ENCODE measurements around the gene MYO5B.

Gene MYO5B

DNA sequence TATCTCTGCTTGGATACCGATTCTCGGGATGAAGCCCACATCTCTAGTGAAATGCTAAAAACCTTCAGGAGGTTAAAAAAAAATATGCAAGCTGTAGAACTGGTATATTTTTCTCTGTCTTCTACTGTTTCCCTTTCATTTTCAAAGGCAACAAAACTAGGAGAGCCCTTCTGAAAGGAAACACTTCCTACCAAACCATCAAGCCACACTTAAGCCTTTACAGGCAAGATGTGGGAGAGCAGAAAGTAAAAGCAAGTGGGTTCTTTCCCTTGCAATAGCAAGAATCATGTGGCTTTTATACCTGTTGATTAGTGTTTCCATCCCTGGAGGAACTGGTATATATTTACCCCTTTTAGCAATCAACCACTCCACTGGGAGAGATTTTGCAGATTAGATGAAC lies 233.7 kb downstream of the MYO5B start:
- DNase-seq = no peak

DNA sequence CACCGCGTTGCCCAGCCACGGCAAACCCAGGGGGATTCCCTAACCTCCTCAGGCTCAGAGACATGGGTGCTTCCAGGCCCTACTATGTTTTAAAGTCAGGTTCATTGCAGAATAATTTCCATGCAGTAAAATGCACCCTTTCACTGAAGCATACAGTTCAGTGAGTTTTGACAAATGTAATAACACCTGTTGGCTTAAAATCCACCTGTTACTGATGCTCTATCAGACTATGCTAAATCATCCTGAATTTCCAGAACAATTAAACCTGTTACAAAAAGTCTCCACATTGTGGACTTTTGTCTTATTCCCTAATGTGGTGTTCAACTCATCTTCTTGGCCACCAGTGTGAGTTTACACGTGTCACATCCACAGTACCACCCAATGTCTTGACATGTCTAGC lies 234.6 kb downstream of the MYO5B start:
- no peak for DNase-seq

DNA sequence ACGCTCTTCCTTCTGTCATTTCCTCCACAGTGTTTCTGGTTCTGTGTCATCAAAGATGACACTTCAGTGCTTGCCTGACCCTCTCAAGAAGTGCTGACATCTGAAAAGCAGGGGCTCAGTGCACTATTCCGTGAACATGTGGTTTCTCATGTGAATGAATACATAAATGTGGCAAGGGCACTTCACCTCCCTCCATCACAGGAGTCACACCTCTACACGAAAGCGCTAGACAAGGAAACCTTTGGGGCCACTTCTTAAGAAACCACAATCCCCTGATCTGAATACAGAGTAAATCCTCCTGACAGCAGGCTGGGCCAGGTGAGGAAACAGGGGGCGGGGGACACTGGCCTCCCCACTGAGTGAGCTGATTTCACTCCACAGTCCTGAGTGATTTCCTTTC lies 235.8 kb downstream of the MYO5B start:
- DNase-seq = no peak

DNA sequence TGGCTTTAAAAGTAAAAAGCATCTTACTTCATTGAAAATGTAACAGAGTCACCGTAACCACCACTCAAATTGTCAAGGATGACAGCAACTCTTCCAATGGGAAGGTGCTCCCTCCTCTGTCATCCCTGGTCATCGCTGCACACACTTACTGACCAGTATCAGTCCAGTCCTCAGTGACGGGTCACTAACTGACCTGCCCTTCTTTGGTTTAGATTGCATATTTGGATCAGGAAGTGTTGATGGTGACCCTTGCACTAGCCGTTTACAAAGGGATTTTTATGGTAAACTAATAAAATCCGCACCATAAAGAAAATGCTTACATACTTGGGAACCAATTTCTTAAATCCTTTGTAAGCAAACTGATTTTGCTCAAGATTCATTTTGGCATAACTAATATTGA lies 239.7 kb downstream of the MYO5B start:
- DNase-seq = no peak

DNA sequence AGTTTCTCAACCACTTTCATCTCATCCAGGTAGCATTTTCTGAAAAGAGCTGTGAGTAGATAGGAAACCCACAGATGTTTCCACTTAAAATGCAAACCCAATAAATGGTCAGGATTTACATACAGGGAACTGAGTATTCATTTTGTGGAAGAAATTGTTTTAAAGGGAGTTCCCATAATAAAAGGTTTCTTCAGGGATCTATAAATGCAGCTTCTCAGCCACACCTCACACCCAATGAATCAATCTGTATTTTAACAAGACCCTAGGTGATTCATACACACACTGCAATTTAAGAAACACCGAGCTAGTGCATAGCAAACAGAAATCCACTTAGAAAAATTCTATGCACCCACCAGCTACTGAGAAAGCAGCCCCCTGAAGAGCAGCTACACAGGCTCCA lies 241.6 kb downstream of the MYO5B start:
- no peak for DNase-seq

DNA sequence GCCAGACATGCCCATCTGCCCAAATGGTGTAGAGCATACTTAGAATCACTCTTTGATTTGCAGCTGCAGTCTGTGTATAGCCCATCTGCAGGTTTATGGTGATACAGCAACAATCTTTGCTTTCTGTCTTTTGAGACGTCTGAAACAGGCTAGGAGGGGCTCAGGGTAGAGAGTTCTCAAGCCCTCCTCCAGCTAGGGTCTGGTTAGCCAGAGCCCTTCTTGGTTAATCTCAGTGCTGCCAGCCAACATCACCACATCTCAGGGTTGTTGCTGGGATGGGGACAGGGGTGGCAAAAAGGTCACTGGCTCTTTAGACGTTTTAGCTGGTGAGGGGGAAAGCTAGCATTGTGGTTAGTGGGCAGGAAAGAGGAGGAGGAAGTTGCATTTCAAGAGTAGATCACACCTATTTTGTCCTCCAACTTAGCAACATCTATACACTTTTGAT lies 245.0 kb downstream of the MYO5B start:
- no peak for DNase-seq

DNA sequence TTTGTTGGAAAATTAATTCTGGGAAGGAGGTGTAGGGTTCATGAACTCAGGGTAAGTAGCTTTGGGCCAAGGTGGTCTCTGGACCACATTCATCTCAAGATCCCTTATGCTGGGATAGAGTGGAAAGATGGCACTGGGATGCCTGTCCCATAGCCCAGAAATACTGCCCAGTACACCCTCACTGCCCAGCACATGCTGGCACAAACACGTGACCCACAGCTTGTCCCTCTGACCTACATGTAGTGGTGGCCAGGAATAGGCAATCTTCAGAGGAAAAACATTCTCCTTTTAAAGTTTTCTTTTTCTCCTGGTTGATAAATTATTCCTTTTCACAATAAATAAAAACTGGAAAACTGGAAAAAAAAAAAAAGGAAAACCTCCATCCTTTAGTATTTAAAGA lies 246.0 kb downstream of the MYO5B start:
- no peak for DNase-seq

DNA sequence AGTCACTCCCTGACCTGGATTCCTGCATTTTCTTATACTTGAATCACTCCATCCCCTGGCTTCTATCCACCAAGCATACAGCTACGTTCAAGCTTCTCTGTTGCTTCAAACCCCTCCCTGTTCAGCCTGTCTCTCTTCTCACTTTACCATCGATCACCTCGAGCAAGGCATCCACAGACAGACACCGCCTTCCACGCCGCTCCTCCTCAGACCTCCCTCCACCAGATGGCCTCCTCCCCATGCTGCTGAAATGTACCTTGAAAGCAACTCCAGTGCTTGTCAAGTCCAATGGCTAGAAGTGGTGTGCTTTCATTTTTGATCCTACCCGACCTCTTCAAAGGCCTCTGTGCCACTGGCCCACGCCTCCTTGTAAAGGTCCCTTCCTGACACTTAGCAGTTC lies 250.3 kb downstream of the MYO5B start:
- DNase-seq = no peak

DNA sequence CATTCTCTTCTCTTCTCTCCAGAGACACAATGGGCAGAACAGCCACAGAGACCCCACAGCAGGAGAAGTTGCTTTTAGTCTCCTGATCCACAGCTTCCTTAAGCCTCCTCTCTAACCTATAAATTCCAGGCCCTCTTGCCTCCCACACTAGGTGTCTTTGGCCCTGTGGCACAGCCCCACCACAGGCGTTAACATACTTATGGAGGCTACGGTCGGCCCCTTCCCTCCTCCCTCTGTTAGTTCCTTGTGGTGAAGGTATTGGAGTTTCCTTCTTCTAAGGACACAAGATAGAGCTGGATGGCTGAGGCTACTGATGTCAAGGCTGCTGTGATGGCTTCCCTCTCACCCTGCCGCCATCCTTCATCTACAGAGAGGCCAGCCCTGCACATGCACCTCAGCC lies 258.1 kb downstream of the MYO5B start:
- DNase-seq = no peak

DNA sequence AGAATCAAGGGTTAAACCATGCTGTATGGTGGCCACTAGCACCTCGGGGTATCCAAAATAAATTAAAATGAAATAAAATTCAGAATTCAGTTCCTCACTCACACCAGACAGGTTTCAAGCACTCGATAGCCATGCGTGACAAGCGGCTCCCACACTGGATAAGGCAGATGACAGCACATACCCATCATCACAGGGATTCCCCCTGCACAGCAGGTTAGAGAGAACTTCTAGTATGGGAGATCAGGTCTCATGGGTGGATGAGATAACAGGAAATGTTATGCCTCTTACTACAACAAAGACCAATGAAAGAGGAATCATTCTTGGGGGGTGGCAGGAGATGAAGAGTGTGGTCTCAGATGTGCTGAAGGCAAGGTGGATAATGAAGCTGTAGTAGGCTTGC lies 259.7 kb downstream of the MYO5B start:
- DNase-seq = no peak

DNA sequence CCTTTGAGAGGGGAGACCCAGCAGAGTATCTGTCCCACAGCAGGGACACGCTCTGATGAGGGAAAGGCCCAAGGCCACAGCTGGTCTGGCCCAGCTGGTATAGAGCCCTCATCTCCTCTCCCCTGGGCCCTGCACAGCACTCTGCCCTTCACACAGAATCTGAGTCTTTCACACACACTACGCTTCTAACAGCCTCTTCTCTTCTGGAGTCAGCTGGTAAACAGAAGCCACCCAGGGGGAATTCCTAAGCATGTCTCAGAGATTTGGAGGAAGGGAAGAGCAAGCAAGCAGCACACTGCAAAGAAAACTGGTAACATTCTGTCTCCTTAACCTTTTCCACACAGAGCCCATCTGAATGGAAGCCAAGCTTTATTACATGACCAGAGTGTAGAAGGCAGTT lies 260.5 kb downstream of the MYO5B start:
- DNase-seq = no peak

DNA sequence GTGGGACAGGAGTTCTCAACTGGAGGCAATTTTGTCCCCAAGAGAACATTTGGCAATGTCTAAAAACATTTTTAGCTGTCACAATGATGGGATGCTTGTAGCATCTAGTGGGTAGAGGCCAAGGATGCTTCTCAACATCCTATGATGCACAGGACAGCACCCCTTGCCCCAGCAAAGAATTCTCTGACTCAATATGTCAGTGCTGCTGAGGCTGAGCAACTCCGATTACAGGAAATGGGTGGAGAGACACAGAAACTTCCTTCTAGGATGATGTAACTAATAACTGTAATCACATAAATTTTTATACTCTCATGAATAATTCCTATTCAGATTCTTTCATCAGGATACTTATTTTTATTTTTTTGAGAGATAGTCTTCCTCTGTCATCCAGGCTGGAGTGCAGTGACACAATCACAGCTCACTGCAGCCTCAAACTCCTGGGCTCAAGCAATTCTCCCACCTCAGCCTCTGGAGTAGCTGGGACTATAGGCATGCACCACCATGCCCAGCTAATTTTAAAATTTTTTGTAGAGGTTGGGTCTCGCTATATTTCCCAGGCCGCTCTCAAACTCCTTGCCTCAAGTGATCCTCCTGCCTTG lies 261.3 kb downstream of the MYO5B start:
- DNase-seq = no peak

DNA sequence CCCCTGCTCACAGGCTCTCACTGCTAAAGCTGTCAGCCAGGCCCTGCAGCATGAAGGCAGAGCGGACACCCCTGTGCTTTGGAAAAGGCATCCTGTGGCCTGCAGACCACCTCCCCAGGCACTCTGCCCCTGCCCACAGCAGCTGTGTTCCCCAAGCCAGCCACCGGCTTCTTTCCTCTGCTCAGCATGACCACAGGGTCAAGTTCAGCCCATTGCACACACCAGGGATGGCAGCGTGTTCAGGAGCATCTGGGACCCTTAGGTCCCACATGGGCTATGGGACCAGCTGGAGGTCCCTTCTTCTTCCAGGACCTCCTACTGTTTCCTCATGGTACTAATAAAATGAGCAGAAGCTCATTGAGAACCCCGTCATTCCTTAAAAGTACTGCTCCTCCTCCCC lies 263.2 kb downstream of the MYO5B start:
- no peak for DNase-seq

DNA sequence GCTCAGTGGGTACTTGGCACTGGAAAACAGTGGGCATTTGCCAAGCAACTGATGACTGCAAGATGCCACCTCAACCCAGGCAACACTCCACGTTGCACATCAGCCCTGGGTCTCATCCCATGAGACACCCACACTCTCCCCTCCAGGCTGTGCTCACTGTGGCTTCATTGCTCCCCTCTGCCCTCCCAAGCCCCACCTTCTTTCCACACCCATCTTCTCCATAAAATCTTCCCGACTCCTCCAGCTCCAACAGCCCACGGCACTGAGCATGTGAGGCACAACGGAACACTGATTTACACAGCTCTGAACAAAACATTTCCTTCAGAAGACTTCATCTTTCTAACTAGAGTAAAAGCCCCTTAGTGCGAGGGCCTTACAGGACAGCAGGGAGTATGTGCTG lies 263.8 kb downstream of the MYO5B start:
- no peak for DNase-seq

DNA sequence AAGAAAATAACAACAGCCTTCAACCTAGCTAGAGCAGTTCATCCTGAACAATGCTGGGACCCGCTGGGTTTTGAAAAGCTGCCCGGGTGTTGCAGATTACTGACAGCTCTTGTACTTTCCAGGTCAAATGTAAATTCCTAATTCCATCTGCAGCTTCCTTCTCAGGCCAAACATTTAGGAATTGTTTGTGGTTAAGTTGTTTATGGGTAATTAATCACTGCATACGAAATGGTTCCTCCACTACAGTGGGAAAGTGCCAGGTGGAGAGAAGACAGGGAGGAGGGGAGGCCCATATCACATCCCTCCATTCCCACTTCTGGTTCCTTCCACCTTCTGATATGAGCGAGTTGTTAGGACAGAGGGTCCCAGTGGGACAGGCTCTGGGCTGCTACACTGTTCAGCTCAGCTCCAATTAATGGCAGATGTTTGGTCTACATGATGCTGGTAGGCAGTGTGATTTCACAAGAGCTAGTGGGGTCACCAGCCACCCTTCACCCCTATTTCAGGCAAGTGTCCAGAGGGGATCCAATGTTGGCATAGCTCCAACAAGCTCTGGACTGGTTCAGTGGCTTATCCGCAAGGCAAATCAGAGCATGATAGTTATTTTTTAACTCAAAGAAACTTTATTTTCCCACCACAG lies 268.7 kb downstream of the MYO5B start:
- peak; percentile 8 for DNase-seq

DNA sequence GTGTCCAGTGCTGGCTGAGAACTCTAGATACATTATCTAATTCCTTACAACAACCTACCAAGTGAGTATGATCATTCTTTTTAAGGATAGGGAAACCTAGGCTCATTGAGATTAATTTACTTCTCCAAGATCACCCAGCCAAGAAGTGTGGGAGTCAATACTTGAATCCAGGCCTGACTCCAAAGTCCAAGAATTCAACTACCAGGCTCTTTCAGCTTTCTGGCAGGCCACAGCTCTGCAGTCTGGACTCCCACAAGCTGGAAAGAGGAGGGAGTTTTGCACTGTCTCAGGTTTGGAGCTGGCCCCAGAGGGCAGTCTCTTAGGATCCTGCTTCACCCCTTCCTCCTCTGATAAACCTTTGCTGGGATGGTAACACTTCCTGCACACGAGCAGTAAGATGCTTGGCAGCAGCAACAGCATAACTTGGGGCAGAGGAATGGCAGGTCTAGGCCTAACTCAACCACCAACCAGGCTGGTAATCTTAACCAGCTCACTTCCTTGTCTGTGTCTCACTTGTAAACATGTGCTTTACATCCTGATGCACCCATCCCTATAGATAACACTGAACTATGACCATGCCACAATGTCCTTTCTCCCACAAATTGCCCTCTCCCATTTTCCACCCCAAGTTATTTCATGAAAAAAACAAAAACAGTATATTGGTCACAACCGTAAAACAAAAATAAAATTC lies 270.5 kb downstream of the MYO5B start:
- DNase-seq = no peak

DNA sequence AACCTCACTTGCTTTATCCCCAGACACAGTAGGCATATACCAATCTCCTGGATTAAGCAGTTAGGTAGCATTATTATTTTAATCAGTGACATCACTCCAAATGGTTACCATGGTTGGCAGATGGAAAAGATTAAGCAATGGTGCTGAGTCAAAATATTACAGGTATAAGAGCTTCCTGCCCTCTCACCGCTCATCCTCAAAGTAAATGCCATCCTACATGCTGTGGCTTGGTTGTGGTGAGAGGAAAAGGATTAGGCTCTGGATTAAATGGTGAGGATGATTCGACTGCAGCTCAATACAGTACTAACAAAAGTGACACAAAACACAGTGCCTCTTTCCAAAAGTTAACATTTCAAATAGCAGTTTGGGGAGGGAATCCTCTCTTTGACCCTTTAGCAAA lies 272.7 kb downstream of the MYO5B start:
- DNase-seq = no peak

DNA sequence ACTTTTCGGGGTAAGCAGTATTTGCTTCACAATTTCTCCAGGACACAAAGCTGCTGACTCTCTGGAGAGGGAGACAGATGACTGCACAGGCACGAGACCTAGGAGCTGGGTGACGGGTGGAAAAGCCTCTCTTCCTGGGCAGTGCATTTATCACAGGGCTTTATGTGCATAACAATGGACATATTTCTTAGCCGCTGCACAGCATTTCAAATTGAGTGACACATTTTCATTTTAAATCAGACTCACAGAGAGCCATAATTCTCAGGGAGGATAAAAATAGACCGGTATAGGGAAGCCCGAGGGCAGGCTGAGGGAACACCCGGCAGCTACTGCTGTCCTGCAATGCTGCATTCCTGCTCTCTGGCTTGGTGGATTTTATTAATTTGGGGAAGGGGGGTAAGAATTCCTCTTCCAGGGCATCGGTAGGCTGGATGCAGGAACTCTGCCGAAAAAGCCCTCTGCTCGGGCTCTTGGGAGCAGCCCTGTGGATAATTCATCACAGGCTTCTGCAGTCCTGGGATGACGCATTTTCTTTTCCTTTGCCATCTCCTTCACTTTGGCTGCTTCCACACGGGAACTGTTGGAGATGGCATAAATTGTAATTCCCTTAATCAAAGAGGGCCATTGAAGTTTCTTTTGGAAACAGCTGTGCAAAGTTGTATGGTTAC lies 273.5 kb downstream of the MYO5B start:
- DNase-seq = no peak

DNA sequence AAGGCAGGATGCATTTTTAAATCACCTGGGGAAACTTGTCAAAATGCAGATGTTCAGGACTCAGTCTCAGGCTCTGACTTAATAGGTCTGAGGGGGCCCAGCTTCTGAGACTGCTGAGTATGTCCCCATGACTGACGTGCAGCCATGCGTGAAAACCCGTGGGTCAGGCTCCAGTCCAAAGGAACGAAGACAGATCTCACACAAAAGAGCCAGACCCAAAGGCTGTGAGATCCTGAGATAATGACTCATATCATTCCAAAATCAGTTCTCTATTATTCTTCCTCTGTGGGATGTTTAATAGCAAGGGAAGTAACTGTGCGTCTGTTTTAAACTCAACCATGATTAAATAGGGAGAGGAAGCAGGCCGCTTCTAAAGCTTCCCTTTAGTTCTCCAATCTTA lies 274.2 kb downstream of the MYO5B start:
- DNase-seq = no peak

DNA sequence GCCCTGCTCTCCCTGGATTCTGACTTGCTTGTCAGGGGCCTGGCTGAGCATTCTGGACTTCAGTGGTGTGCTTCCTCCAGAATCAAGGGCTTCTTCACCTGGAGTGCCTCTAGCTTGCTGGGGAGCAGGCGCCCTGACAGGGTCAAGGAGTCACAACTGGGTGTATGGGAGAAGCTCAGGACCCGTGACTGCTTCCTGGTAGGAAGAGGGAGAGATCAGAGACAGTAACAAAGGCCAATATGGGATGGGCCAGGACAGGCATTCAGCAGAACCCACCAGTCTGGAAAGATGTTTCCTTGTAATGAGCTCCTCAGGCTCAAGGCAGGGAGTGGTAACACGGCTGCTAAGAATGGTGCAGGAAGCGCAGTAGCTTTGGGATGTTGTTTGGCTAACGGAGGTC lies 277.2 kb downstream of the MYO5B start:
- no peak for DNase-seq

DNA sequence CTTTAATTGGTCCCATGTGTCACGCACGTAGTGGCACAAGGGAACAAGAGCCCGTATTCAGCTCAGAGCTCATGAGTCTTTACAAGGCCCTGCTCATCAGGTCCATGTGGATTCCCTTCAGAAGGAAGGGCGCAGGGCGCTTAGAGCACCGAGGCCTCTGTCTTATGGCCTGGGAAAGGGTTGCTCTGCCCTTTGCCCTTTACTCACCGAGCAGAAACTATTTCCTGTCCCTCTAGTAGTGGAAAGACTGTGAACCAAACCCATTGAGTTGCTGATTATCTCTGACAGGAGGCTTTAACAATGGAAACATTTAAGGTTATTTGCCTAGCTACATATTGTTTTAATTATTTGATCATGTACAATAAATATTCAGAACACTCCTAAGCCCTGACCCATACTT lies 279.6 kb downstream of the MYO5B start:
- no peak for DNase-seq

DNA sequence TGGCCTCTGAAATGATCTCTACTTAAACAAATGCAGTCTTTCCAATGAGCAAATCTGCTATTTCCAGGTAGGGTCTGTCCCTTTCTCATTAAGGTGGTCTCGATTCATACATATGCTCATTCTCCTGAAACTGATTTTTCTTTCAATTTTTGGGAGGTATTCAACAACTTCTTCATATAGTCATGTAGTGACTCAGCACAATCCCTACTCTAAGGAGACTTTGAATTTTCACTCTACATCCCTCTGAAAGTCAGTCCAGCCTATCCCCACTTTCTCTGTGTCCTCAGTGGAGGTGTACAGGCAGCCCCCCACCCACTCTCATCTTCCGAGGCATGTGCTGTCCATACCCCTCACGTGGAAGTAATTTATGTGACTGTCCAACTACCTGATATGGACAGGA lies 281.7 kb downstream of the MYO5B start:
- DNase-seq = no peak

DNA sequence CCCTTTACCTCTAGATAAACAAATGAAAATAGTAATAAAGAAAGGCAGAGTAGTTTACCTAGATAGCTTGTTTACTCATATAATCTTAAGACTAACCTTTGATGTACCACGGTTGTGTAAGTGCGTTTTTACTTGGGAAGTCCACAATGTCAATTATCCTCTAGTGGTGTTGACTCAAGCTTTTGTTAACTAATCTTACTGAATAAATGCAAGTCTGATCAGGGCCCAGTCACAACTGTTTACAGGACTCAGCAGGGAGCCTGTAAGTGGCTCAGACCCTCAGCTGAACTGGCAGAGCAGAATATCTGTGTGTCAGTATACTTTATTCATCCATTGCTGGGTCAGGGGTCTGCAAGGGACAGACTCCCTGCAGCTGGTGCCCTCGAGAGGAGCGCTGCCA lies 283.5 kb downstream of the MYO5B start:
- DNase-seq = no peak

DNA sequence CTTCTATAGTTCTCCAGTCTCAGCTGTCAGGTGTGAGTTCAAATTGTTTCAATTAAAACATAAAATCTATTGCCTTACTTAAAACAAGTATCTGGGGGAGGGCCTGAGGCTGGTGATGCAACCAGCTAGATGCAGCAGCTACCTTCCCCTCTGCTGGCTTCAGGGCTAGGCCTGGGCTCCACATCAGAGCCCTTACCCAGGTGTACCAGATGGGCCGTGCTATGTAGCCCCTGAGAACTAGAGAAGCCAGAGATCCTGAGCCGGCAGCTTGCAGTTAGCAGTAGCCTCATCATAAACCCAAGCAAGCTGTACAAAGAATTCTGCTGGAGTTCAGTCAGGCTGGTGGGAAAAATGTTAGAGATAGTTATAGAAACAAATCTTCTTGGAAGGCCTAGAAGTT lies 284.0 kb downstream of the MYO5B start:
- DNase-seq = no peak

Measured in NCI-H446 treated with DMSO at 0.1 percent for 48 hours (cell line).